Mucosa of descending colon (tissue), 3 donors: Measurements from ENCODE around the gene SAPCD1. TPM values are rescaled to one million over a fixed set of nuclear protein-coding genes. Genes with fewer than 3 reads are reported as not detected.

ENCODE experiments used
- ATAC-seq: fragments of 200-7000 bp; cut with Tn5 transposase; one replicate; pipeline ENCODE4 v1.9.1; 2020; ENCODE audit warnings: mild to moderate bottlenecking, moderate library complexity
- DNase-seq, 3 donors: peaks; one replicate each; pipeline ENCODE4 v3.0.0-alpha.2; 2020
- H3K36me3 ChIP-seq: fragments of 200-600 bp; one replicate; pipeline ENCODE4 v1.8.0; 2021; ENCODE audit warnings: low read depth, mild to moderate bottlenecking
- H3K4me1 ChIP-seq: fragments of 200-600 bp; one replicate; pipeline ENCODE4 v1.8.0; 2021; ENCODE audit warnings: low read depth, mild to moderate bottlenecking
- H3K4me3 ChIP-seq: fragments of 200-600 bp; one replicate; pipeline ENCODE4 v1.8.0; 2021; ENCODE audit warnings: mild to moderate bottlenecking
- H3K9me3 ChIP-seq: fragments of 200-600 bp; one replicate; pipeline ENCODE4 v1.8.0; 2021; ENCODE audit warnings: mild to moderate bottlenecking
- intact Hi-C, 2 donors: fragments of 100-400 bp; cut with DNase I in 1 of 2; cut with micrococcal nuclease in 1 of 2; formaldehyde crosslinking; loops; one replicate each; pipeline versions ENCODE4 v1.11.0 to v1.11.1; 2022; cut with DNase I, micrococcal nuclease
- total RNA-seq, 3 donors: library from RNA; stranded (reverse); fragmentation: NEBNext Ultra II Directional in 2 of 3; extraction: Animal tissue kit (Norgen Biotek cat#: 25700) in 2 of 3; gene quantifications; one replicate each; pipeline versions ENCODE4 v1.2.1 to v1.2.4, GENCODE V29; 2021 to 2023
- TF ChIP-seq, protein P1 (sequence below): fragments of 200-600 bp; IDR thresholded peaks from one replicate; pipeline ENCODE4 v1.8.0; 2022; ENCODE audit warnings: antibody characterized with exemption, mild to moderate bottlenecking
- donor health status: DM: no; HTN: no; CAD: no; lungs with moderate emphysema.
- donor health status: DM: no; HTN: no; CAD: no.
- donor health status: DM: no; HTN: yes; CAD: no.

Gene SAPCD1
- total RNA-seq, 3 donors from 2014 or later: 2.5 to 9.6 (median 4.3) TPM

DNA sequence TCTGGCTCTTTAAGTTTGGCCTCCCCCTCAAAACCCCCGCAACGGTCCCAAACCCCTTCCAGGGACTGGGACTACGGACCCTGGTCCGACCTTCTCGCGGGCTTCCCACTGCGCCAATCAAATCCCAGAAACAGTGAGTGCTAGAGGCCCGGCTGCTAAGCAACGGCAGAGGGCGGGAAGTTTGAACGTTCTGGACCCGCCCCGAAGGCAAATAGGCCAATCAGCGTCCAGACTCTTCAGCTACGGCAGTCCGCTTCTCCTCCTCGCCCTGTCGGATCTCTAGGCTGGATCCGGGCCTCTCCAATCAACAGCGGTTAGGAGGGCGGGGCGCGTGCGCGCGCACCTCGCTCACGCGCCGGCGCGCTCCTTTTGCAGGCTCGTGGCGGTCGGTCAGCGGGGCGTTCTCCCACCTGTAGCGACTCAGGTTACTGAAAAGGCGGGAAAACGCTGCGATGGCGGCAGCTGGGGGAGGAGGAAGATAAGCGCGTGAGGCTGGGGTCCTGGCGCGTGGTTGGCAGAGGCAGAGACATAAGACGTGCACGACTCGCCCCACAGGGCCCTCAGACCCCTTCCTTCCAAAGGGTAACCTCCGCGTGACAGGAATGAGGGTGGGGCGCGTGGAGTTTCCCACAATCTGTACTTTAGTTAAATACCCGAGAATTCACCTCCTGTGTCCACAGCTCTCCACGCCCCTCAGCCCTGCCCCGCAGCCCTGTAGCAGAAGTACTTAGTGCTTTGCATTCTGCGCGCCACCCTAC, 22.6 kb upstream of the SAPCD1 start, which contains the start of gene MSH5:
MSH5 (plus strand) TSS at position 367 of the 758 bp plus-strand sequence. CDS start 462 bp downstream, outside the sequence.
- Histone ChIP-seq H3K36me3 (no peaks in the 10 kb centered on the region), H3K4me1 (peaks cover 23% of the 10 kb centered on the region), H3K4me3 (peak within 1 kb of the TSS; percentile 20), H3K9me3 (no peaks in the 10 kb centered on the region)
- ATAC-seq (peak; percentile 76), DNase-seq (peak; percentile 98 to 99 (median 98))
- TF ChIP-seq, protein P1, sequence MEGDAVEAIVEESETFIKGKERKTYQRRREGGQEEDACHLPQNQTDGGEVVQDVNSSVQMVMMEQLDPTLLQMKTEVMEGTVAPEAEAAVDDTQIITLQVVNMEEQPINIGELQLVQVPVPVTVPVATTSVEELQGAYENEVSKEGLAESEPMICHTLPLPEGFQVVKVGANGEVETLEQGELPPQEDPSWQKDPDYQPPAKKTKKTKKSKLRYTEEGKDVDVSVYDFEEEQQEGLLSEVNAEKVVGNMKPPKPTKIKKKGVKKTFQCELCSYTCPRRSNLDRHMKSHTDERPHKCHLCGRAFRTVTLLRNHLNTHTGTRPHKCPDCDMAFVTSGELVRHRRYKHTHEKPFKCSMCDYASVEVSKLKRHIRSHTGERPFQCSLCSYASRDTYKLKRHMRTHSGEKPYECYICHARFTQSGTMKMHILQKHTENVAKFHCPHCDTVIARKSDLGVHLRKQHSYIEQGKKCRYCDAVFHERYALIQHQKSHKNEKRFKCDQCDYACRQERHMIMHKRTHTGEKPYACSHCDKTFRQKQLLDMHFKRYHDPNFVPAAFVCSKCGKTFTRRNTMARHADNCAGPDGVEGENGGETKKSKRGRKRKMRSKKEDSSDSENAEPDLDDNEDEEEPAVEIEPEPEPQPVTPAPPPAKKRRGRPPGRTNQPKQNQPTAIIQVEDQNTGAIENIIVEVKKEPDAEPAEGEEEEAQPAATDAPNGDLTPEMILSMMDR: no peak
- intact Hi-C loops: no loop called here

DNA sequence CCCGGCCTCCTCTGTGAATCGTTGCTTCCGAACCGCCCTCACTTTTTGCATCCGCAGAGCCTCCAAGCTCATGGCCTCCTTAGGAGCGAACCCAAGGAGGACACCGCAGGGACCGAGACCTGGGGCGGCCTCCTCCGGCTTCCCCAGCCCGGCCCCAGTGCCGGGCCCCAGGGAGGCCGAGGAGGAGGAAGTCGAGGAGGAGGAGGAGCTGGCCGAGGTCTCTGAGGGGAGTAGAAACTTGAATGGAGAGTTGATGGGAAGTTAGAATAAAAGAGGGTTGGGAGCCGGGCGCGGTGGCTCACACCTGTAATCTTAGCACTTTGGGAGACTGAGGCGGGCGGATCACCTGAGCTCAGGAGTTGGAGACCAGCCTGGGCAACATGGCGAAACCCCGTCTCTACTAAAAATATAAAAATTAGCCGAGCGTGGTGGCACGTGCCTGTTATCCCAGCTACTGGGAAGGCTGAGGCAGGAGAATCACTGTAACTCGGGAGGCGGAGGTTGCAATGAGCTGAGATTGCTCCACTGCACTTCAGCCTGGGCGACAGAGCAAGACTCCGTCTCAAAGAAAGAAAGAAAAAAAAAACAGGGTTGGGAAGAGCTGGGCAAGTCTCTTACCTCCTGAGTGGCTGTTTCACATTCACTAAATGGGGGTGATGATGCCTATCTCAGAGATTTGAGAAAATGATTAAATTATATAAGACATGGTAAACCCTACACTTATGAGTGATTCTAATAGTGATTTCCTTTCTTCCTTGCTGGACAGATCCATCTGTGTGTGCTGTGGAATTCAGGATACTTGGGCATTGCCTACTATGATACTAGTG, 21.8 kb upstream of the SAPCD1 start:
- intact Hi-C loops: no loop called here
- H3K4me1 ChIP-seq: peaks cover 23% of the 10 kb centered on the region
- ATAC-seq (peak; percentile 0), DNase-seq (peak in 2 of 3 donors; percentile 46 to 72)
- H3K4me3 ChIP-seq: peak overlapping the region; percentile 20
- TF ChIP-seq, protein P1: no peak
- H3K9me3 ChIP-seq: no peaks in the 10 kb centered on the region
- H3K36me3 ChIP-seq: no peaks in the 10 kb centered on the region

- Histone ChIP-seq H3K36me3 (no peaks in the 10 kb centered on the region), H3K4me3 (no peak overlapping the region), H3K4me1 (peaks cover 20% of the 10 kb centered on the region), H3K9me3 (no peaks in the 10 kb centered on the region)
- intact Hi-C loops: no loop called here
- TF ChIP-seq, protein P1: no peak
- DNase-seq (no peak), ATAC-seq (no peak)
Measured at GRCh38 chr6:31741815-31742214, 20.6 kb upstream of the SAPCD1 start.

GRCh38 chr6:31742894-31743293, 19.6 kb upstream of the SAPCD1 start:
- no peak for ATAC-seq
- peaks cover 11% of the 10 kb centered on the region for H3K4me1 ChIP-seq

DNA sequence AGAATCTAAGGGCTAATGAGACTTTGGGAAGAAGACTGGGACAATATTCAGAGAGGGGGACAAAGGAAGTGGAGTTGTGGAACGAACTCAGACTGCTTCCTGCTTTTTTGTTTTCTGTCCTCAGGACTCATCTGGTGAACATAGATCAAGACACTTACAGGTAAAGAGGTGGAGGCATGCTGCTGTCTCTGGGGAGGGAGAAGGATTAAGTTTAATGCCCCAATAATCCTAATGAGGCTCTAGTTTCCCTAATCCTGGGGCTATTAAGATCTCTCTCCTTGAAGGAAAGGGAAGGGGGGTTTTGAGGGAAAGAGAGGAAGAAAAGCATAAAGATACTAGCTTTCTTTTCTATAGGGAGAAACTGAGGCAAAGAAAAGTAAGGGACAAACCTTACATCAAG, 18.0 kb upstream of the SAPCD1 start:
- TF ChIP-seq, protein P1: no peak
- no peaks in the 10 kb centered on the region for H3K9me3 ChIP-seq
- no peak overlapping the region for H3K4me3 ChIP-seq
- H3K4me1 ChIP-seq: peaks cover 5% of the 10 kb centered on the region
- intact Hi-C loops: no loop called here
- no peaks in the 10 kb centered on the region for H3K36me3 ChIP-seq
- ATAC-seq (no peak), DNase-seq (no peak)

More at GRCh38 chr6:31742894-31743293, 19.6 kb upstream of the SAPCD1 start:
- Histone ChIP-seq H3K36me3 (no peaks in the 10 kb centered on the region), H3K9me3 (no peaks in the 10 kb centered on the region), H3K4me3 (no peak overlapping the region)
- intact Hi-C loops: no loop called here
- DNase-seq: no peak
- TF ChIP-seq, protein P1: no peak
